CD4-positive, alpha-beta T cell (primary cell): ENCODE measurements around the gene CXCR6. TPM values are rescaled to one million over a fixed set of nuclear protein-coding genes. Genes with fewer than 3 reads are reported as not detected.

Experiments
- ATAC-seq: fragments of 200-7000 bp; cut with Tn5 transposase; one replicate; pipeline ENCODE4 v1.10.0; 2022; ENCODE audit warnings: mild to moderate bottlenecking; ENCODE audit not compliant: poor library complexity
- CTCF ChIA-PET: fragments of 350-600 bp; sonication (Branson Sonifier 250); formaldehyde crosslinking; loops from one replicate; lab custom pipeline; 2021; ENCODE audit warnings: antibody characterized with exemption, inconsistent platforms; lab: Charles Lee
- POLR2A ChIA-PET: fragments of 350-600 bp; sonication (Branson Sonifier 250); formaldehyde crosslinking; loops from one replicate; lab custom pipeline; 2021; ENCODE audit warnings: antibody characterized with exemption, inconsistent platforms; lab: Charles Lee
- DNase-seq, 14 experiments: peaks; one replicate each; pipeline ENCODE4 v3.0.0-alpha.2; 2013 to 2020; ENCODE audit warnings: mixed read lengths in 2 of 14
- H3K27ac ChIP-seq, 2 donors: one replicate each; pipeline versions ENCODE4 v1.5.1 to v1.7.0; 2013; ENCODE audit warnings: low read length in 2 of 2, low read depth in 1 of 2, mild to moderate bottlenecking in 1 of 2
- H3K27me3 ChIP-seq, 2 experiments: 1 replicate in 1 of 2; 2 replicates in 1 of 2; pipeline versions ENCODE4 v1.6.1 to v1.7.0; 2013; ENCODE audit warnings: low read length in 2 of 2, control low read depth in 1 of 2, mild to moderate bottlenecking in 1 of 2, moderate library complexity in 1 of 2; ENCODE audit not compliant: insufficient read depth in 2 of 2, control insufficient read depth in 1 of 2
- H3K36me3 ChIP-seq: one replicate; pipeline ENCODE4 v1.6.1; 2013; ENCODE audit warnings: low read length, control low read depth; ENCODE audit not compliant: insufficient read depth
- H3K4me1 ChIP-seq: one replicate; pipeline ENCODE4 v1.6.1; 2013; ENCODE audit warnings: low read length, control low read depth; ENCODE audit not compliant: insufficient read depth
- H3K4me3 ChIP-seq: one replicate; pipeline ENCODE4 v1.5.1; 2013; ENCODE audit warnings: mild to moderate bottlenecking, low read length, moderate library complexity
- H3K9me3 ChIP-seq, 2 experiments: 1 replicate in 1 of 2; 2 replicates in 1 of 2; pipeline versions ENCODE4 v1.6.1 to v1.7.0; 2013; ENCODE audit warnings: low read length in 2 of 2, mild to moderate bottlenecking in 2 of 2, control low read depth in 1 of 2, moderate library complexity in 1 of 2; ENCODE audit not compliant: control insufficient read depth in 1 of 2, insufficient read depth in 1 of 2
- H3K27ac Mint-ChIP-seq: one replicate; pipeline ENCODE4 v1.8.0; 2020; ENCODE audit warnings: mixed read lengths
- H3K27me3 Mint-ChIP-seq: one replicate; pipeline ENCODE4 v1.8.0; 2021; ENCODE audit warnings: mixed read lengths
- H3K36me3 Mint-ChIP-seq: one replicate; pipeline ENCODE4 v1.8.0; 2021; ENCODE audit warnings: low read depth, mixed read lengths
- H3K4me1 Mint-ChIP-seq: one replicate; pipeline ENCODE4 v1.8.0; 2021; ENCODE audit warnings: low read depth, mixed read lengths
- H3K4me3 Mint-ChIP-seq: one replicate; pipeline ENCODE4 v1.8.0; 2020; ENCODE audit warnings: mild to moderate bottlenecking, mixed read lengths
- H3K9me3 Mint-ChIP-seq: one replicate; pipeline ENCODE4 v1.8.0; 2020; ENCODE audit warnings: mixed read lengths
- intact Hi-C, 2 experiments: fragments of 100-400 bp; cut with DNase I in 1 of 2; cut with micrococcal nuclease in 1 of 2; formaldehyde crosslinking; loops; one replicate each; pipeline versions ENCODE4 v1.15.1 to v1.9.0; 2023 to 2025; cut with DNase I, micrococcal nuclease
- total RNA-seq, 174 experiments: library from RNA in 2 of 174; stranded (reverse) in 2 of 174; gene quantifications; one replicate each; pipeline ENCODE4 v1.2.3 and lab custom pipeline; 2021 to 2026
- TF ChIP-seq, protein P1 (sequence below): fragments of 200-600 bp; IDR thresholded peaks from one replicate; pipeline ENCODE4 v1.8.0; 2022; ENCODE audit warnings: antibody characterized with exemption, mild to moderate bottlenecking

CXCR6 gene
- total RNA-seq, 2 experiments from 2014 or later: 1.7 to 2.0 TPM

- TF ChIP-seq, protein P1, sequence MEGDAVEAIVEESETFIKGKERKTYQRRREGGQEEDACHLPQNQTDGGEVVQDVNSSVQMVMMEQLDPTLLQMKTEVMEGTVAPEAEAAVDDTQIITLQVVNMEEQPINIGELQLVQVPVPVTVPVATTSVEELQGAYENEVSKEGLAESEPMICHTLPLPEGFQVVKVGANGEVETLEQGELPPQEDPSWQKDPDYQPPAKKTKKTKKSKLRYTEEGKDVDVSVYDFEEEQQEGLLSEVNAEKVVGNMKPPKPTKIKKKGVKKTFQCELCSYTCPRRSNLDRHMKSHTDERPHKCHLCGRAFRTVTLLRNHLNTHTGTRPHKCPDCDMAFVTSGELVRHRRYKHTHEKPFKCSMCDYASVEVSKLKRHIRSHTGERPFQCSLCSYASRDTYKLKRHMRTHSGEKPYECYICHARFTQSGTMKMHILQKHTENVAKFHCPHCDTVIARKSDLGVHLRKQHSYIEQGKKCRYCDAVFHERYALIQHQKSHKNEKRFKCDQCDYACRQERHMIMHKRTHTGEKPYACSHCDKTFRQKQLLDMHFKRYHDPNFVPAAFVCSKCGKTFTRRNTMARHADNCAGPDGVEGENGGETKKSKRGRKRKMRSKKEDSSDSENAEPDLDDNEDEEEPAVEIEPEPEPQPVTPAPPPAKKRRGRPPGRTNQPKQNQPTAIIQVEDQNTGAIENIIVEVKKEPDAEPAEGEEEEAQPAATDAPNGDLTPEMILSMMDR: no peak
- ChIA-PET CTCF (no interaction called here), POLR2A (no interaction called here)
- H3K27me3 ChIP-seq: no peaks in the 10 kb centered on the region
- no peak for ATAC-seq
- peak overlapping the region; percentile 48 for H3K27ac Mint-ChIP-seq
- H3K9me3 Mint-ChIP-seq: no peaks in the 10 kb centered on the region
- no peaks in the 10 kb centered on the region for H3K9me3 ChIP-seq
- intact Hi-C loops: no loop called here
- no peak for DNase-seq
- H3K4me1 ChIP-seq: peaks cover 60% of the 10 kb centered on the region
- H3K4me3 ChIP-seq: no peak overlapping the region
- no peak overlapping the region for H3K4me3 Mint-ChIP-seq
- no peaks in the 10 kb centered on the region for H3K36me3 ChIP-seq
- no peaks in the 10 kb centered on the region for H3K27me3 Mint-ChIP-seq
- H3K27ac ChIP-seq: no peak overlapping the region
- H3K4me1 Mint-ChIP-seq: peaks cover 59% of the 10 kb centered on the region
- no peaks in the 10 kb centered on the region for H3K36me3 Mint-ChIP-seq
These were observed 33.7 kb upstream of the CXCR6 start for GRCh38 chr3:45909542-45909941.

DNA sequence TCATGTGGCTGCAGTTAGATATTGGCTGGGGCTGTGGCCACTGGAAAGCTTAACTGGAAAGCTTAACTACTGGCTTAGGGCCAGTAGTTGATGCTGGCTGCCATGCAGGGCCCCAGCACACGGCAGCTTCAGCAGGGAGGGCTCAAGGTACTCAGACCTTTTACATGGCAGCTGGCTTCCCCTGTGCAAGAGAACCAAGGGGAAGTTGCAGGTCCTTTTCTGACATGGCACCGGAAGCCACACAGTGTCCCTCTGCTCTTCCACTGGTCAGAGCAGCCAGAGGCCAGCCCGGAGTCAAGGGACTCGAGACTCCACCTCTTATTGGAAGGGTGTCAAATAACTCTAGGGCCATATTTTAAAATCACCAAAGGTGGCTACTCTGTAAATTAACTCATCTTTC is 32.4 kb upstream of the CXCR6 start:
- Mint-ChIP-seq H3K4me1 (peaks cover 66% of the 10 kb centered on the region), H3K27ac (no peak overlapping the region), H3K27me3 (no peaks in the 10 kb centered on the region), H3K36me3 (no peaks in the 10 kb centered on the region), H3K4me3 (no peak overlapping the region), H3K9me3 (no peaks in the 10 kb centered on the region)
- no peaks in the 10 kb centered on the region for H3K36me3 ChIP-seq
- TF ChIP-seq, protein P1: no peak
- H3K4me3 ChIP-seq: no peak overlapping the region
- ChIA-PET POLR2A (interaction anchor here (1.3 kb wide), 1 partner anchor 18 kb away, joined by 3 read pairs; no protein-coding TSS in a partner anchor), CTCF (no interaction called here)
- ATAC-seq (no peak), DNase-seq (no peak)
- peaks cover 74% of the 10 kb centered on the region for H3K4me1 ChIP-seq
- intact Hi-C loops: no loop called here
- no peak overlapping the region for H3K27ac ChIP-seq
- H3K9me3 ChIP-seq: no peaks in the 10 kb centered on the region
- H3K27me3 ChIP-seq: no peaks in the 10 kb centered on the region

DNA sequence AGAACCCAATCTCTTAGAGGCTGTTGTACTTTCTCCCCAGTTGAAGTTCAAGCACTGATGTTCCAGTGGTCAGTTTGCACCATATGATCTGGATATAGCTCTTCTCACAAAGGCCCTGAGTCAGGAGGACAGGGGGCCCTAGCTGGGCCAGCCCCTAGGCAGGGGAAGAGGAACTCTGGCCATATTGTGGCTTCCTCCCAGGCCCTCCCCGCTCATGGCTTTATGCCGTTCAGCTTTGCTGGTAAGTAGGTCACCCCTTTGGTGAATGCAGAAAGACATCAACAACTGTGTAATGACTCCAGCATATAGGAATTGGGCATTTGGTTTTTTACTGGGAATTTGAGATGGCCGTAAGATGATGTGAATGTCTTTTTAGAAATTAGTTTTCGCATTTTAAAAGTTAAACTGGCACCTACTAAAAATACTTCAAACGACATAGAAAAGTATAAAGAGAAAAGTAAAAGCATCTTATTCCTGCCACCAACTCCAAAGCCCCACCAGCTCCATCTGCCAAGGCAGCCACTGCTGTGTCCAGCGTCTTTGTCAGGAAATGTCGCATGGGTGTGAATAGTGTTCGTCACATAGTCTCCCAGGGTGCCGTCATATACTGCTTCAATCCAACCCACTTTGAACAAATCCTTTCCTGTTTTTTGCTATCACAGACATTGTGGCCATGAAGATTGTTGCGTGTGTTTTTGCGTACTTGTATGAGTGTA is 31.6 kb upstream of the CXCR6 start:
- H3K27ac ChIP-seq: no peak overlapping the region
- ChIA-PET POLR2A (interaction anchor here (1.3 kb wide), 1 partner anchor 19 kb away, joined by 3 read pairs; no protein-coding TSS in a partner anchor), CTCF (no interaction called here)
- Mint-ChIP-seq H3K4me3 (peak overlapping the region; percentile 2), H3K9me3 (no peaks in the 10 kb centered on the region), H3K36me3 (no peaks in the 10 kb centered on the region), H3K27ac (peak overlapping the region; percentile 68), H3K4me1 (peaks cover 74% of the 10 kb centered on the region), H3K27me3 (no peaks in the 10 kb centered on the region)
- peak; percentile 27 for ATAC-seq
- H3K4me3 ChIP-seq: no peak overlapping the region
- DNase-seq: peak in 4 of 14 experiments; percentile 9 to 42 (median 26)
- H3K4me1 ChIP-seq: peaks cover 79% of the 10 kb centered on the region
- no peaks in the 10 kb centered on the region for H3K9me3 ChIP-seq
- H3K36me3 ChIP-seq: no peaks in the 10 kb centered on the region
- TF ChIP-seq, protein P1: no peak
- intact Hi-C loops: no loop called here
- H3K27me3 ChIP-seq: no peaks in the 10 kb centered on the region
